ENCODE data around the gene PPP1R14C. TPM values are rescaled to one million over a fixed set of nuclear protein-coding genes. Genes with fewer than 3 reads are reported as not detected.

PPP1R14C gene
- total and polyA plus RNA-seq, 2 donors (not counting 1 experiment from before 2014, with no cell fraction given) = 0.17 TPM; not detected in 1

DNA sequence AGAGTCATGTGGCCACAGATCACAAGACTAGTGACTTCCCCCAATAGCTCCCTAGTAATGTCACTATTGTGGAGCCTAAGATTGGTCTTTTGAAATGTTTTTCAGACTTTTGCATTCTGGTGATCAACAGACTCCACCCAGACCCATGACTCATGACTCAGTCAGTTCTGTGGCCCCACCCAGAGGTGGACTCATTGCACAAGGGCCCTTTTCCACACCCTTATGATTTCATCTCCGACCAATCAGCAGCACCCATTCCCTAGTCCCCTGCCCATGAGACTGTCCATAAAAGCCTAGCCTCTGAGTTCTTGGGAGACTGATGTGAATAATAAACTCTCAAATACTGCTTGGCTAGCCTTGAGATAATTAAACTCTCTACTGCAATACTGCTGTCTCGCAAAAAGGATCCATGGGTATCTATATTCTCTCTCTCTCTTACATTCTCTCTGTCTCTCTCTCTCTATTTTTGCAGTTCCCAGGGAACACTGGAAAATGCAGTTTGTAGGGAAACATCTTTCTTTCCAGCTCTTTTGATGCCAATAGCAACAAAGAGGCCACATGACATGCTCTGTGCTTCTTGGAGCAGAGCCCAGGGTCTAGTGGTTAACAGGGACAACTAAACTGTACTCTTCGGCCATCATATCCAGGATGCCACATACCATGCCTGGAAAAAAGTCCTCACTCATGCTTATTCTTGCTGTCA, 154.6 kb downstream of the PPP1R14C start:
- Histone ChIP-seq H3K9ac (ENCODE audit: insufficient read depth, low read length) (no peak overlapping the region), H3K4me2 (ENCODE audit: extremely low read depth, insufficient read depth, low read length) (no peak overlapping the region), H3K36me3 (ENCODE audit: control insufficient read depth, insufficient read depth, low read length) (no peaks in the 10 kb centered on the region), H3K27me3 (ENCODE audit: control insufficient read depth, insufficient read depth, low read length) (no peaks in the 10 kb centered on the region), H3K4me3 (replicated peaks in 1 of 4; ENCODE audit: control extremely low read depth in 1 of 4, insufficient read depth in 1 of 4, low read depth in 3 of 4, low read length in 4 of 4) (no peak overlapping the region), H4K20me1 (ENCODE audit: control insufficient read depth, extremely low read depth, insufficient read depth, low read length) (no peaks in the 10 kb centered on the region), H3K4me1 (ENCODE audit: control insufficient read depth, extremely low read depth, insufficient read depth, low read length) (no peaks in the 10 kb centered on the region), H3K27ac (ENCODE audit: insufficient read depth, low read length) (no peak overlapping the region), H3K9me3 (ENCODE audit: control insufficient read depth, insufficient read depth, low read depth, low read length) (no peaks in the 10 kb centered on the region), H2AFZ (ENCODE audit: low read length) (no peak overlapping the region), H3K79me2 (ENCODE audit: control insufficient read depth, insufficient read depth, low read length) (no peaks in the 10 kb centered on the region)
- DNase-seq (ENCODE audit: low read depth in 2 of 2) = peak; percentile 80 to 90
- TF ChIP-seq EZH2 (IDR thresholded peaks at IDR 0.05; ENCODE audit: low read length, missing control alignments) = no peak
- TF ChIP-seq, protein P1, sequence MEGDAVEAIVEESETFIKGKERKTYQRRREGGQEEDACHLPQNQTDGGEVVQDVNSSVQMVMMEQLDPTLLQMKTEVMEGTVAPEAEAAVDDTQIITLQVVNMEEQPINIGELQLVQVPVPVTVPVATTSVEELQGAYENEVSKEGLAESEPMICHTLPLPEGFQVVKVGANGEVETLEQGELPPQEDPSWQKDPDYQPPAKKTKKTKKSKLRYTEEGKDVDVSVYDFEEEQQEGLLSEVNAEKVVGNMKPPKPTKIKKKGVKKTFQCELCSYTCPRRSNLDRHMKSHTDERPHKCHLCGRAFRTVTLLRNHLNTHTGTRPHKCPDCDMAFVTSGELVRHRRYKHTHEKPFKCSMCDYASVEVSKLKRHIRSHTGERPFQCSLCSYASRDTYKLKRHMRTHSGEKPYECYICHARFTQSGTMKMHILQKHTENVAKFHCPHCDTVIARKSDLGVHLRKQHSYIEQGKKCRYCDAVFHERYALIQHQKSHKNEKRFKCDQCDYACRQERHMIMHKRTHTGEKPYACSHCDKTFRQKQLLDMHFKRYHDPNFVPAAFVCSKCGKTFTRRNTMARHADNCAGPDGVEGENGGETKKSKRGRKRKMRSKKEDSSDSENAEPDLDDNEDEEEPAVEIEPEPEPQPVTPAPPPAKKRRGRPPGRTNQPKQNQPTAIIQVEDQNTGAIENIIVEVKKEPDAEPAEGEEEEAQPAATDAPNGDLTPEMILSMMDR (conservative IDR thresholded peaks at IDR 0.05 in 1 of 2, IDR thresholded peaks at IDR 0.05 in 1 of 2; ENCODE audit: low read depth in 1 of 2, low read length in 2 of 2) = no peak

DNA sequence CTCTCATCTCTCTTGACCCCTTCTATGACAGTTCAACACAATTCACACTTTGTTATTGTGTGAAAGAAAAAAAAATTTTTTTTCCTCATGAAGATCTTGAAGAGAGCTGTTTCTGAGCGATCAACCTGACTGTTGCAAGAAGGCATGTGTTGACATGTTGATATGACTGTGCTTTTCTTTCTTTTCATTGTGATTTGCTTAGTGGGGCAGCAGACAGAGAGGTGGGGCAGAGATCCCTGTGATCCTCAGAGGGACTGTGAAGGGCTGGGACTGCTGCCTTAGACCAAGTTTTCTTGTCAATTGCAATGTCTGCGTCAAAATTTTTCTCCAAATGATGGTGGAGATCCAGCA, 155.2 kb downstream of the PPP1R14C start:
- no peaks in the 10 kb centered on the region for H3K9me3 ChIP-seq (ENCODE audit: control insufficient read depth, insufficient read depth, low read depth, low read length)
- no peak overlapping the region for H3K4me3 ChIP-seq (replicated peaks in 1 of 4; ENCODE audit: control extremely low read depth in 1 of 4, insufficient read depth in 1 of 4, low read depth in 3 of 4, low read length in 4 of 4)
- H3K79me2 ChIP-seq (ENCODE audit: control insufficient read depth, insufficient read depth, low read length) = no peaks in the 10 kb centered on the region
- H3K9ac ChIP-seq (ENCODE audit: insufficient read depth, low read length) = no peak overlapping the region
- no peak overlapping the region for H2AFZ ChIP-seq (ENCODE audit: low read length)
- no peak overlapping the region for H3K27ac ChIP-seq (ENCODE audit: insufficient read depth, low read length)
- no peaks in the 10 kb centered on the region for H4K20me1 ChIP-seq (ENCODE audit: control insufficient read depth, extremely low read depth, insufficient read depth, low read length)
- H3K36me3 ChIP-seq (ENCODE audit: control insufficient read depth, insufficient read depth, low read length) = no peaks in the 10 kb centered on the region
- H3K27me3 ChIP-seq (ENCODE audit: control insufficient read depth, insufficient read depth, low read length) = no peaks in the 10 kb centered on the region
- H3K4me2 ChIP-seq (ENCODE audit: extremely low read depth, insufficient read depth, low read length) = no peak overlapping the region
- TF ChIP-seq, protein P1 (conservative IDR thresholded peaks at IDR 0.05 in 1 of 2, IDR thresholded peaks at IDR 0.05 in 1 of 2; ENCODE audit: low read depth in 1 of 2, low read length in 2 of 2) = no peak
- no peak for TF ChIP-seq EZH2 (IDR thresholded peaks at IDR 0.05; ENCODE audit: low read length, missing control alignments)
- no peak for DNase-seq (ENCODE audit: low read depth in 2 of 2)
- no peaks in the 10 kb centered on the region for H3K4me1 ChIP-seq (ENCODE audit: control insufficient read depth, extremely low read depth, insufficient read depth, low read length)

DNA sequence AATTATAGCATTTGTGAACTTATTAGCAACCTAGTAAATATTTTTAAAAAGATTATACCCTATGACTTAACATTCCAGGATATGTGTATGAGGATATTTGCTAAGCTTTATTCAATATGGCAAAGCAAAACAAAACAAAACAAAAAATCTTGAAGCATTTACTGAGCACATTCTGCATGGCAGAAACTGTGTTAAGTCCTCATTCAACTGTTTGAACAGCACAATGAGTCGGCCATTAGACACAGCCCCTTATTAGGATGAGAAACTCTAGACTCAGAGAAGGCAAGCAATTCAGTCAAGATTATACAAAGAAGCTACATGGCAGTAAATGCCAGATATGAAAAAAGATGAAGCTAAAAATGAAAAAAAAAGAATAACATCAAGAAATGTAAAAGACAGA, 155.8 kb downstream of the PPP1R14C start:
- Histone ChIP-seq H3K4me2 (ENCODE audit: extremely low read depth, insufficient read depth, low read length) (no peak overlapping the region), H3K27me3 (ENCODE audit: control insufficient read depth, insufficient read depth, low read length) (no peaks in the 10 kb centered on the region), H3K27ac (ENCODE audit: insufficient read depth, low read length) (no peak overlapping the region), H3K9ac (ENCODE audit: insufficient read depth, low read length) (no peak overlapping the region), H3K4me3 (replicated peaks in 1 of 4; ENCODE audit: control extremely low read depth in 1 of 4, insufficient read depth in 1 of 4, low read depth in 3 of 4, low read length in 4 of 4) (no peak overlapping the region), H4K20me1 (ENCODE audit: control insufficient read depth, extremely low read depth, insufficient read depth, low read length) (no peaks in the 10 kb centered on the region), H3K9me3 (ENCODE audit: control insufficient read depth, insufficient read depth, low read depth, low read length) (no peaks in the 10 kb centered on the region), H3K4me1 (ENCODE audit: control insufficient read depth, extremely low read depth, insufficient read depth, low read length) (no peaks in the 10 kb centered on the region), H2AFZ (ENCODE audit: low read length) (no peak overlapping the region), H3K36me3 (ENCODE audit: control insufficient read depth, insufficient read depth, low read length) (no peaks in the 10 kb centered on the region), H3K79me2 (ENCODE audit: control insufficient read depth, insufficient read depth, low read length) (no peaks in the 10 kb centered on the region)
- no peak for DNase-seq (ENCODE audit: low read depth in 2 of 2)
- TF ChIP-seq, protein P1 (conservative IDR thresholded peaks at IDR 0.05 in 1 of 2, IDR thresholded peaks at IDR 0.05 in 1 of 2; ENCODE audit: low read depth in 1 of 2, low read length in 2 of 2) = no peak
- no peak for TF ChIP-seq EZH2 (IDR thresholded peaks at IDR 0.05; ENCODE audit: low read length, missing control alignments)

Other genes starting within 250 kb of the PPP1R14C start
- 0.51 and 1.5 TPM in 2 replicates for gene RAET1E, start 244.9 kb upstream of the PPP1R14C start, total RNA-seq
- gene RAET1E, start 244.9 kb upstream of the PPP1R14C start, polyA plus RNA-seq = 0.12 and 0.70 TPM in 2 replicates
- gene RAET1G, start 219.9 kb upstream of the PPP1R14C start, total RNA-seq = 3.3 and 8.8 TPM in 2 replicates
- 3.3 and 8.9 TPM in 2 replicates for gene RAET1G, start 219.9 kb upstream of the PPP1R14C start, polyA plus RNA-seq
- 1.0 and 1.8 TPM in 2 replicates for gene ULBP2, start 201.0 kb upstream of the PPP1R14C start, total RNA-seq
- 6.9 and 10.0 TPM in 2 replicates for gene ULBP2, start 201.0 kb upstream of the PPP1R14C start, polyA plus RNA-seq
- gene ULBP1, start 179.1 kb upstream of the PPP1R14C start, total RNA-seq = 0.26 and 0.83 TPM in 2 replicates
- 1.1 and 2.1 TPM in 2 replicates for gene ULBP1, start 179.1 kb upstream of the PPP1R14C start, polyA plus RNA-seq
- not detected in 2 replicates for gene RAET1L, start 117.5 kb upstream of the PPP1R14C start, total RNA-seq
- gene RAET1L, start 117.5 kb upstream of the PPP1R14C start, polyA plus RNA-seq = not detected in 2 replicates
- gene ULBP3, start 73.9 kb upstream of the PPP1R14C start, total RNA-seq = 6.2 and 10.2 TPM in 2 replicates
- gene ULBP3, start 73.9 kb upstream of the PPP1R14C start, polyA plus RNA-seq = 18.8 and 28.8 TPM in 2 replicates
- not detected in 2 replicates for gene IYD, start 226.0 kb downstream of the PPP1R14C start, total RNA-seq
- gene IYD, start 226.0 kb downstream of the PPP1R14C start, polyA plus RNA-seq = not detected in 2 replicates

Measured in fibroblast of lung (primary cell).